Nephron (organoid): ENCODE measurements around the gene CYRIA.
A peak's percentile ranks its signal among the peaks of the same experiment; 100 is the strongest.

Experiments
- H3K27ac Mint-ChIP-seq, 3 experiments: 2 replicates each; pipeline ENCODE4 v1.8.0; 2020; ENCODE audit warnings: mixed read lengths in 3 of 3, mild to moderate bottlenecking in 2 of 3, moderate library complexity in 1 of 3
- H3K27me3 Mint-ChIP-seq: 2 replicates; pipeline ENCODE4 v1.8.0; 2021; ENCODE audit warnings: low read depth, mild to moderate bottlenecking, moderate library complexity, mixed read lengths
- H3K36me3 Mint-ChIP-seq: 2 replicates; pipeline ENCODE4 v1.8.0; 2020; ENCODE audit warnings: low read depth, mixed read lengths
- H3K4me1 Mint-ChIP-seq: 2 replicates; pipeline ENCODE4 v1.8.0; 2020; ENCODE audit warnings: mixed read lengths
- H3K4me3 Mint-ChIP-seq, 3 experiments: 2 replicates each; pipeline ENCODE4 v1.8.0; 2020; ENCODE audit warnings: mild to moderate bottlenecking in 3 of 3, mixed read lengths in 3 of 3, moderate library complexity in 2 of 3
- H3K9me3 Mint-ChIP-seq: 2 replicates; pipeline ENCODE4 v1.8.0; 2020; ENCODE audit warnings: mixed read lengths
- TF ChIP-seq, protein P1 (sequence below), 3 experiments: fragments of 200-600 bp; sonication (generic); IDR thresholded peaks; one replicate each; pipeline ENCODE4 v1.5.0; 2021; ENCODE audit warnings: antibody characterized with exemption in 3 of 3; ENCODE audit not compliant: unreplicated experiment in 3 of 3

Gene CYRIA

GRCh38 chr2:16620590-16620989 lies 45.0 kb downstream of the CYRIA start:
- Mint-ChIP-seq H3K36me3 (no peaks in the 10 kb centered on the region), H3K4me1 (peaks cover 50% of the 10 kb centered on the region), H3K4me3 (no peak overlapping the region), H3K27me3 (no peaks in the 10 kb centered on the region), H3K9me3 (no peaks in the 10 kb centered on the region), H3K27ac (no peak overlapping the region)
- TF ChIP-seq, protein P1, sequence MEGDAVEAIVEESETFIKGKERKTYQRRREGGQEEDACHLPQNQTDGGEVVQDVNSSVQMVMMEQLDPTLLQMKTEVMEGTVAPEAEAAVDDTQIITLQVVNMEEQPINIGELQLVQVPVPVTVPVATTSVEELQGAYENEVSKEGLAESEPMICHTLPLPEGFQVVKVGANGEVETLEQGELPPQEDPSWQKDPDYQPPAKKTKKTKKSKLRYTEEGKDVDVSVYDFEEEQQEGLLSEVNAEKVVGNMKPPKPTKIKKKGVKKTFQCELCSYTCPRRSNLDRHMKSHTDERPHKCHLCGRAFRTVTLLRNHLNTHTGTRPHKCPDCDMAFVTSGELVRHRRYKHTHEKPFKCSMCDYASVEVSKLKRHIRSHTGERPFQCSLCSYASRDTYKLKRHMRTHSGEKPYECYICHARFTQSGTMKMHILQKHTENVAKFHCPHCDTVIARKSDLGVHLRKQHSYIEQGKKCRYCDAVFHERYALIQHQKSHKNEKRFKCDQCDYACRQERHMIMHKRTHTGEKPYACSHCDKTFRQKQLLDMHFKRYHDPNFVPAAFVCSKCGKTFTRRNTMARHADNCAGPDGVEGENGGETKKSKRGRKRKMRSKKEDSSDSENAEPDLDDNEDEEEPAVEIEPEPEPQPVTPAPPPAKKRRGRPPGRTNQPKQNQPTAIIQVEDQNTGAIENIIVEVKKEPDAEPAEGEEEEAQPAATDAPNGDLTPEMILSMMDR (IDR thresholded peaks at IDR 0.05; ENCODE audit: unreplicated experiment in 3 of 3), result no peak

GRCh38 chr2:16619576-16620245 lies 45.9 kb downstream of the CYRIA start:
- Mint-ChIP-seq H3K27me3 (no peaks in the 10 kb centered on the region), H3K9me3 (no peaks in the 10 kb centered on the region), H3K4me3 (no peak overlapping the region), H3K36me3 (no peaks in the 10 kb centered on the region), H3K4me1 (peaks cover 51% of the 10 kb centered on the region), H3K27ac (no peak overlapping the region)
- TF ChIP-seq, protein P1 (IDR thresholded peaks at IDR 0.05; ENCODE audit: unreplicated experiment in 3 of 3), result no peak

GRCh38 chr2:16617282-16618266 lies 48.1 kb downstream of the CYRIA start:
- H3K4me3 Mint-ChIP-seq, result no peak overlapping the region
- peak overlapping the region in 1 of 3 experiments; percentile 21 for H3K27ac Mint-ChIP-seq
- H3K9me3 Mint-ChIP-seq, result no peaks in the 10 kb centered on the region
- H3K4me1 Mint-ChIP-seq, result peaks cover 52% of the 10 kb centered on the region
- H3K36me3 Mint-ChIP-seq, result no peaks in the 10 kb centered on the region
- H3K27me3 Mint-ChIP-seq, result peaks cover 6% of the 10 kb centered on the region
- TF ChIP-seq, protein P1 (IDR thresholded peaks at IDR 0.05; ENCODE audit: unreplicated experiment in 3 of 3), result peak; percentile 31 to 56 (median 40)
